Cardiac muscle cell (in vitro differentiated cells and primary cell): Measurements from ENCODE around the gene ATP2B2. TPM values are rescaled to one million over a fixed set of nuclear protein-coding genes. Genes with fewer than 3 reads are reported as not detected.

Source experiments
- DNase-seq, 2 donors: peaks; one replicate each; pipeline versions ENCODE4 v3.0.0 to v3.0.0-alpha.2; 2010 to 2017; ENCODE audit warnings: low read depth in 1 of 2, low spot score in 1 of 2
- H3K27ac ChIP-seq: fragments of 200-600 bp; sonication (generic); 2 replicates; pipeline ENCODE4 v1.5.1; 2016
- H3K27me3 ChIP-seq: fragments of 200-600 bp; sonication (generic); 2 replicates; pipeline ENCODE4 v1.6.0; 2016; ENCODE audit warnings: control low read depth
- H3K36me3 ChIP-seq: fragments of 200-600 bp; sonication (generic); 2 replicates; pipeline ENCODE4 v1.5.1; 2016; ENCODE audit warnings: control low read depth
- H3K4me1 ChIP-seq: fragments of 200-600 bp; sonication (generic); 2 replicates; pipeline ENCODE4 v1.8.1; 2017; ENCODE audit warnings: low read depth, mild to moderate bottlenecking, mixed run types
- H3K4me3 ChIP-seq: fragments of 200-600 bp; sonication (generic); 2 replicates; pipeline ENCODE4 v1.5.1; 2016; ENCODE audit warnings: mild to moderate bottlenecking
- H3K9me3 ChIP-seq: fragments of 200-600 bp; sonication (generic); 2 replicates; pipeline ENCODE4 v1.5.1; 2017; ENCODE audit warnings: low read depth, mild to moderate bottlenecking, control low read depth
- polyA plus RNA-seq: library from polyadenylated mRNA; unstranded; fragments of >200 nt; fragmentation: Nextera tagmentation; extraction: Ambion mirVana; gene quantifications from 2 replicates; pipeline ENCODE4 v1.2.1, GENCODE V29; 2016
- total RNA-seq: library from RNA; depleted of rRNA; stranded (reverse); fragments of >200 nt; gene quantifications from 2 replicates; pipeline ENCODE4 v1.2.3, GENCODE V29; 2016
- TF ChIP-seq, protein P1 (sequence below): IDR thresholded peaks from 2 replicates; pipeline ENCODE4 v1.5.1; 2012; ENCODE audit warnings: low read depth, mild to moderate bottlenecking, low read length

The ATP2B2 gene
- total and polyA plus RNA-seq, 2 experiments from 2014 or later: 0.22 to 0.77 TPM

DNA sequence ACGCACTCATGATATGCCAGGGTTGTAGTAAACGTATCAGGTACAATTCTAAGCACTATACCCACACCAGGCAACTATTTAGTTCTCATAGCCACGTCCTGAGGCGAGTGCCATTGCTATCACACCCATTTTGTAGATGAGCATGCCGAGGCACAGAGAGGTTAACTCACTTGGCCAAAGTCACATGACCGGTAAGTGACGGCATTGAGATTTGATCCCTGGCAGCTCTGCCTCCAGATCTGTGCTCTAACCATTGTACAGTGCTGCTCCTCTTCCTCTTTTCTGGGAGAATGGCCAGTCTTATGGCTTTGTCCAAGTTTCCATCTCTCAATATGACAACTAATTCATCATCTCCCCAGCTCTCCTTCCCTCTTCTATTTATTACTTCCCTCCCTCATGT is 18.9 kb upstream of the ATP2B2 start:
- no peaks in the 10 kb centered on the region for H3K36me3 ChIP-seq
- no peaks in the 10 kb centered on the region for H3K4me1 ChIP-seq
- H3K27me3 ChIP-seq: peaks cover 31% of the 10 kb centered on the region
- no peak overlapping the region for H3K27ac ChIP-seq
- TF ChIP-seq, protein P1, sequence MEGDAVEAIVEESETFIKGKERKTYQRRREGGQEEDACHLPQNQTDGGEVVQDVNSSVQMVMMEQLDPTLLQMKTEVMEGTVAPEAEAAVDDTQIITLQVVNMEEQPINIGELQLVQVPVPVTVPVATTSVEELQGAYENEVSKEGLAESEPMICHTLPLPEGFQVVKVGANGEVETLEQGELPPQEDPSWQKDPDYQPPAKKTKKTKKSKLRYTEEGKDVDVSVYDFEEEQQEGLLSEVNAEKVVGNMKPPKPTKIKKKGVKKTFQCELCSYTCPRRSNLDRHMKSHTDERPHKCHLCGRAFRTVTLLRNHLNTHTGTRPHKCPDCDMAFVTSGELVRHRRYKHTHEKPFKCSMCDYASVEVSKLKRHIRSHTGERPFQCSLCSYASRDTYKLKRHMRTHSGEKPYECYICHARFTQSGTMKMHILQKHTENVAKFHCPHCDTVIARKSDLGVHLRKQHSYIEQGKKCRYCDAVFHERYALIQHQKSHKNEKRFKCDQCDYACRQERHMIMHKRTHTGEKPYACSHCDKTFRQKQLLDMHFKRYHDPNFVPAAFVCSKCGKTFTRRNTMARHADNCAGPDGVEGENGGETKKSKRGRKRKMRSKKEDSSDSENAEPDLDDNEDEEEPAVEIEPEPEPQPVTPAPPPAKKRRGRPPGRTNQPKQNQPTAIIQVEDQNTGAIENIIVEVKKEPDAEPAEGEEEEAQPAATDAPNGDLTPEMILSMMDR: no peak
- no peak overlapping the region for H3K4me3 ChIP-seq
- H3K9me3 ChIP-seq: no peaks in the 10 kb centered on the region
- DNase-seq: no peak

DNA sequence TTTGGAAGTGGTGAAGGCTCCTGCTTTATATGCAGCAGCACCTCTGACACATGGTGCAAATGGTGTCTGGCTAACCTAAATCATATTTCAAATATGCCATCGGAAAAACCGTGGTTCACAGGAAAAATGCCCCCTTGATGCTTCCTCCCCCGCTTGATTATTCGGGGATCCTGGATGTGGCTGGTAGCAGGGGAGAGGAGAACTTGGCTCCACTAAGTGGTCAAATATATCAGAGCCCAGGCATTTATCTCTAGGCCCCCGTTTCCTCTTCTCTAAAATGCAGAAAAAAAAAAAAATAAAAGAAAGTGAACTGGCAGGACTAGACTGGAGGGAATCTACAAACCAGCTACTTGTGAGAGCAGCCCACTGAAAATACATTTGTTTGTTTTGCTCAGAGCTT is 18.2 kb upstream of the ATP2B2 start:
- no peaks in the 10 kb centered on the region for H3K9me3 ChIP-seq
- H3K36me3 ChIP-seq: no peaks in the 10 kb centered on the region
- peaks cover 23% of the 10 kb centered on the region for H3K27me3 ChIP-seq
- H3K27ac ChIP-seq: no peak overlapping the region
- TF ChIP-seq, protein P1: no peak
- H3K4me3 ChIP-seq: no peak overlapping the region
- H3K4me1 ChIP-seq: peaks cover 4% of the 10 kb centered on the region
- no peak for DNase-seq

DNA sequence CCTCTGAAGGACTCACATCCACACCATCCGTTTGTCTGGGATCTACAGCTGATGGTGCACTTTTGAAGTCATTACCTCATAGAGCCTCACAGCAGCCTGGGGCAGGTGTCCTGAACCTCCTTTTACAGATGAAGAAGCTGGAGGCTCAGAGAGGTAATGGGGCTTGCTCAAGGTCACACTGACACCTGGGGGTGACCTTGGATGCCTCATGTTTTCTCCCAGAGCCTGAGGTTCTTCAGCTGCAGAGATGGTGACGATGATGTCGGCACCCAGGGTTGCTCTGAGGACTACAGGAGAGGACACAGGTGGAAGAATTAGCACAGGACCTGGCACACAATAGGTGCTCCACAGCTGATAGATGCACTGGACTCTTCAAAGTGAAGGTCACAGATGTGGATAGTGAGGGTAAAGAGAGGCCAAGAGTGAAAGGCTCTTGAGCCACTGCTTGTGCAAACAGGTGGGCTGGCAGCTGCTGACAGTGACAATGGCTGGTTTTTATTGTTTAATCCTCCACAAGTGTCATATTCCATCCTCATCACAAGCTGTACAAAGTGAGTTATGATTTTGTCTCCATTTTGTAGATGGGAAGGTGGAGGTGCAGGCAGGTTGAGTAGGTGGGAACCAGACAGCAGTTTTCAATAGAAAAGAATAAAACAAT is 17.4 kb upstream of the ATP2B2 start:
- H3K4me1 ChIP-seq: peaks cover 11% of the 10 kb centered on the region
- H3K27ac ChIP-seq: no peak overlapping the region
- no peak overlapping the region for H3K4me3 ChIP-seq
- TF ChIP-seq, protein P1: no peak
- DNase-seq: no peak
- no peaks in the 10 kb centered on the region for H3K36me3 ChIP-seq
- no peaks in the 10 kb centered on the region for H3K9me3 ChIP-seq
- peaks cover 23% of the 10 kb centered on the region for H3K27me3 ChIP-seq

DNA sequence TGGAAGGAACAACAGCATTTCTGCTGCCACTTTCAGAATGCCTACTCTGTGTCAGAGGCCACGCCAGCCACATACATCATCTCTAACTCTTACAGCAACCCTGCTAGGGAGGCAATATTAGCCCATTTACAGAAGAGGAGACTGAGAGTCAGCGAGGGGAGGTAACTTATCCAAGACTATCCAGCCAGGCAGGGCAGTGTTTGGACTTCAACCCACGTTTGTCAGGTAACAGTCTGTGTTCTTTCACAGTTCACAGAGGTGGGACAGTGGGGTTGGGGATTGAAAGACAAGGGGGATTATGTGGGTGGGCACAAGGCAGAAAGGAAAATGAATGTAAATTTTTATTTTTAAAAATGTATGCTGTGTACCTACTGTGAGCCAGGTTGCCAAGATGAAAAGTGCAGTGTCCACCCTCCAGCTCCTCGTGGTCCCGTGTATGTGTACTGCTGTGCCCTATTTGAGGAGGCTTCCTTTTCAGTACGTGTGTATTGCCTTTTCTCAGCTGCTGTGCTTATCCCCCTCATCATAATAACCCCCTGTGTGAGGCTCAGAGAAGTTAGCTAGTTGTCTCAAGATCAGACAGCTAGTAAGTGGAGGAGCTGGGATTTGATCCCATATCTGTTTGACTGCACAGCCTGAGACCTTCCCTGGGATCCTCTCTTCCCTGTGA is 16.5 kb upstream of the ATP2B2 start:
- Histone ChIP-seq H3K4me3 (no peak overlapping the region), H3K9me3 (no peaks in the 10 kb centered on the region), H3K27ac (no peak overlapping the region), H3K36me3 (no peaks in the 10 kb centered on the region), H3K27me3 (peaks cover 23% of the 10 kb centered on the region), H3K4me1 (peaks cover 20% of the 10 kb centered on the region)
- no peak for DNase-seq
- TF ChIP-seq, protein P1: no peak

DNA sequence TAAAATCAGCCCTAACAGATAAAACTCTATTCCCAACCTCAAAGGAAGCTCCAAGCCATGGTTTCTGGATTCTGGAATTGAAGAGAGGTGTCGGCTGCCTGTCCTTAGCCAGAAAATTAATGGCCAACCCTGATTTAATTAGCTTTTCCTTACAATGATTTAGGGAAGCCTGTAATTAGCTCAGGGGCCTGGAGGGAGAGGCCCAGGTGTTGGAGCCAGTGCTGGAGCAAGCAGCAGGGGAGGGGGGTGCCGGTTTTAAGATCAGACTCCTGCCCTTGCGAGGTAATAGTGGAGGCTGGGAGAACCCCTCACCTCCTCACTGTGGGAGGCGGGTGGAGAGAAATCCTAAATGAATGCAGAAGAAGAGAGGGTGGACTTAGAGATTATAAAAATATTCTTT is 14.7 kb upstream of the ATP2B2 start:
- H3K27ac ChIP-seq: no peak overlapping the region
- TF ChIP-seq, protein P1: no peak
- no peaks in the 10 kb centered on the region for H3K9me3 ChIP-seq
- H3K4me1 ChIP-seq: peaks cover 29% of the 10 kb centered on the region
- H3K36me3 ChIP-seq: no peaks in the 10 kb centered on the region
- H3K27me3 ChIP-seq: peaks cover 9% of the 10 kb centered on the region
- no peak for DNase-seq
- no peak overlapping the region for H3K4me3 ChIP-seq
